HuH-7.5 (cell line): ENCODE data around the gene ACTRT3.
"Not testable (repeated sequence)": the region's sequence is repeated elsewhere in the genome, so short reads cannot be mapped to it uniquely, and the experiment has no call there.

Source experiments
- DNase-seq: peaks from one replicate; pipeline ENCODE4 v3.0.0; 2011; ENCODE audit warnings: low spot score

The ACTRT3 gene

GRCh38 chr3:169772897-169773816 is 3.8 kb upstream of the ACTRT3 start, which contains the start of gene MYNN:
Gene MYNN (plus strand): TSS chr3:169773396. CDS start chr3:169774296, 900 bp downstream.
- no peak for DNase-seq

GRCh38 chr3:169772305-169772896 is 3.0 kb upstream of the ACTRT3 start:
- no peak for DNase-seq

GRCh38 chr3:169771497-169772304 is 2.3 kb upstream of the ACTRT3 start:
- DNase-seq: no peak

- peak; percentile 82 for DNase-seq
Observed at GRCh38 chr3:169764882-169765612, 4.3 kb downstream of the ACTRT3 start, which contains the start of gene TERC. Gene TERC (minus strand): TSS chr3:169765060.

GRCh38 chr3:169764312-169764881 is 5.0 kb downstream of the ACTRT3 start:
- DNase-seq: no peak

GRCh38 chr3:169760479-169760878 is 8.9 kb downstream of the ACTRT3 start:
- DNase-seq: no peak

- DNase-seq: no peak
Observed at GRCh38 chr3:169759256-169759655, 10.1 kb downstream of the ACTRT3 start.

GRCh38 chr3:169758359-169758994 is 10.9 kb downstream of the ACTRT3 start:
- no peak for DNase-seq

GRCh38 chr3:169755488-169755887 is 13.9 kb downstream of the ACTRT3 start:
- DNase-seq: no peak

GRCh38 chr3:169754711-169755110 is 14.7 kb downstream of the ACTRT3 start:
- no peak for DNase-seq

- no peak for DNase-seq
Observed at GRCh38 chr3:169751875-169752274, 17.5 kb downstream of the ACTRT3 start.

- DNase-seq: no peak
Observed at GRCh38 chr3:169750665-169751064, 18.7 kb downstream of the ACTRT3 start.

GRCh38 chr3:169748670-169749069 is 20.7 kb downstream of the ACTRT3 start:
- DNase-seq: no peak

- DNase-seq: no peak
Observed at GRCh38 chr3:169746924-169747323, 22.4 kb downstream of the ACTRT3 start.

- DNase-seq: no peak
Observed at GRCh38 chr3:169744366-169745054, 24.9 kb downstream of the ACTRT3 start.

GRCh38 chr3:169739067-169739466 is 30.3 kb downstream of the ACTRT3 start:
- DNase-seq: no peak

- not testable (repeated sequence) for DNase-seq
Observed at GRCh38 chr3:169731857-169732256, 37.5 kb downstream of the ACTRT3 start.

GRCh38 chr3:169722724-169723123 is 46.6 kb downstream of the ACTRT3 start:
- no peak for DNase-seq

GRCh38 chr3:169718415-169718814 is 50.9 kb downstream of the ACTRT3 start:
- DNase-seq: not testable (repeated sequence)
